ENCODE measurements around the gene MAPRE2.
A peak's percentile ranks its signal among the peaks of the same experiment; 100 is the strongest.

The MAPRE2 gene

GRCh38 chr18:35040988-35041814 is at the start of gene MAPRE2:
Gene MAPRE2, plus strand, starts transcription at chr18:35041413. Its CDS starts 127 bp downstream, at chr18:35041540.
- DNase-seq (ENCODE audit: low spot score), result peak; percentile 99

- DNase-seq (ENCODE audit: low spot score), result no peak
Measured at GRCh38 chr18:34991561-34991960, 49.7 kb upstream of the MAPRE2 start.

GRCh38 chr18:34993289-34993688 is 47.9 kb upstream of the MAPRE2 start:
- DNase-seq (ENCODE audit: low spot score), result no peak

- DNase-seq (ENCODE audit: low spot score), result no peak
Measured at GRCh38 chr18:34995746-34996145, 45.5 kb upstream of the MAPRE2 start.

- DNase-seq (ENCODE audit: low spot score), result no peak
Measured at GRCh38 chr18:34998661-34999060, 42.6 kb upstream of the MAPRE2 start.

- peak; percentile 69 for DNase-seq (ENCODE audit: low spot score)
Measured at GRCh38 chr18:34999756-35000289, 41.4 kb upstream of the MAPRE2 start.

GRCh38 chr18:35000457-35000856 is 40.8 kb upstream of the MAPRE2 start:
- no peak for DNase-seq (ENCODE audit: low spot score)

- DNase-seq (ENCODE audit: low spot score), result no peak
Measured at GRCh38 chr18:35002120-35002519, 39.1 kb upstream of the MAPRE2 start.

- DNase-seq (ENCODE audit: low spot score), result no peak
Measured at GRCh38 chr18:35005963-35006577, 35.1 kb upstream of the MAPRE2 start.

- DNase-seq (ENCODE audit: low spot score), result no peak
Measured at GRCh38 chr18:35010156-35010555, 31.1 kb upstream of the MAPRE2 start.

GRCh38 chr18:35010993-35011392 is 30.2 kb upstream of the MAPRE2 start:
- DNase-seq (ENCODE audit: low spot score), result no peak

GRCh38 chr18:35019933-35020332 is 21.3 kb upstream of the MAPRE2 start:
- no peak for DNase-seq (ENCODE audit: low spot score)

GRCh38 chr18:35022426-35023001 is 18.7 kb upstream of the MAPRE2 start:
- no peak for DNase-seq (ENCODE audit: low spot score)

GRCh38 chr18:35024196-35024595 is 17.0 kb upstream of the MAPRE2 start:
- no peak for DNase-seq (ENCODE audit: low spot score)

GRCh38 chr18:35024965-35025364 is 16.2 kb upstream of the MAPRE2 start:
- no peak for DNase-seq (ENCODE audit: low spot score)

GRCh38 chr18:35026407-35027061 is 14.7 kb upstream of the MAPRE2 start:
- DNase-seq (ENCODE audit: low spot score), result no peak

GRCh38 chr18:35027206-35027605 is 14.0 kb upstream of the MAPRE2 start:
- DNase-seq (ENCODE audit: low spot score), result no peak

GRCh38 chr18:35028536-35028935 is 12.7 kb upstream of the MAPRE2 start:
- no peak for DNase-seq (ENCODE audit: low spot score)

- DNase-seq (ENCODE audit: low spot score), result no peak
Measured at GRCh38 chr18:35029103-35029502, 12.1 kb upstream of the MAPRE2 start.

GRCh38 chr18:35029770-35030169 is 11.4 kb upstream of the MAPRE2 start:
- DNase-seq (ENCODE audit: low spot score), result no peak

GRCh38 chr18:35030277-35030989 is 10.8 kb upstream of the MAPRE2 start:
- DNase-seq (ENCODE audit: low spot score), result no peak

- no peak for DNase-seq (ENCODE audit: low spot score)
Measured at GRCh38 chr18:35032113-35032512, 9.1 kb upstream of the MAPRE2 start.
